Erythroblast (primary cell): Measurements from ENCODE around the gene TEX2.

ENCODE experiments used
- GATA1 ChIP-seq: IDR thresholded peaks from 2 replicates; pipeline ENCODE4 v1.6.1; 2011; ENCODE audit warnings: low read depth, mild to moderate bottlenecking, control low read depth, low read length, moderate library complexity
- POLR2A ChIP-seq: IDR thresholded peaks from 2 replicates; pipeline ENCODE4 v1.6.1; 2011; ENCODE audit warnings: mild to moderate bottlenecking, low read length

- no peak for TF ChIP-seq POLR2A
- no peak for TF ChIP-seq GATA1
These were observed 43.9 kb upstream of the TEX2 start for GRCh38 chr17:64306850-64307463.
